PC-9 (cell line): Measurements from ENCODE around the gene ABR.

Experiments
- EZH2 ChIP-seq: fragments of 200-600 bp; sonication (generic); IDR thresholded peaks from 2 replicates; pipeline ENCODE4 v1.8.0; 2017; ENCODE audit warnings: antibody characterized with exemption, low read depth
- TF ChIP-seq, protein P1 (sequence below): fragments of 200-600 bp; sonication (generic); conservative IDR thresholded peaks from 2 replicates; pipeline ENCODE4 v1.6.1; 2017; ENCODE audit warnings: mixed run types, antibody characterized with exemption, mild to moderate bottlenecking, moderate library complexity

DNA sequence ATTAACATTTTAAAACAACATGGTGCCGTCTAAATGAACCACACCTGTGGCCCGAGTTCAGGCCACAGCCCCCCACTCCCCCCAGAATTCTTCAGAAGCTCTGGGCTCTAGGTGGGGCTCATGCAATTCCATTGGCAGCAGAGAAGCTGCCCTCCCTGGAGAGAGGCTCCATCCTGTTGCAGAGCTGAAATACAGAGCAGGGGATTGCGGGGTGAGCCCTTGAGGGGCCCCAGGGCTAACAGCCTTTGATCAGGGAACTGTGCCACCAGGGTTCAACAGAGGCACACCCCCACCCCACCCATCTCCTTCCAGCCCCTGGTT lies 69.3 kb downstream of the ABR start:
- TF ChIP-seq, protein P1, sequence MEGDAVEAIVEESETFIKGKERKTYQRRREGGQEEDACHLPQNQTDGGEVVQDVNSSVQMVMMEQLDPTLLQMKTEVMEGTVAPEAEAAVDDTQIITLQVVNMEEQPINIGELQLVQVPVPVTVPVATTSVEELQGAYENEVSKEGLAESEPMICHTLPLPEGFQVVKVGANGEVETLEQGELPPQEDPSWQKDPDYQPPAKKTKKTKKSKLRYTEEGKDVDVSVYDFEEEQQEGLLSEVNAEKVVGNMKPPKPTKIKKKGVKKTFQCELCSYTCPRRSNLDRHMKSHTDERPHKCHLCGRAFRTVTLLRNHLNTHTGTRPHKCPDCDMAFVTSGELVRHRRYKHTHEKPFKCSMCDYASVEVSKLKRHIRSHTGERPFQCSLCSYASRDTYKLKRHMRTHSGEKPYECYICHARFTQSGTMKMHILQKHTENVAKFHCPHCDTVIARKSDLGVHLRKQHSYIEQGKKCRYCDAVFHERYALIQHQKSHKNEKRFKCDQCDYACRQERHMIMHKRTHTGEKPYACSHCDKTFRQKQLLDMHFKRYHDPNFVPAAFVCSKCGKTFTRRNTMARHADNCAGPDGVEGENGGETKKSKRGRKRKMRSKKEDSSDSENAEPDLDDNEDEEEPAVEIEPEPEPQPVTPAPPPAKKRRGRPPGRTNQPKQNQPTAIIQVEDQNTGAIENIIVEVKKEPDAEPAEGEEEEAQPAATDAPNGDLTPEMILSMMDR: no peak
- TF ChIP-seq EZH2: no peak
